Measurements from ENCODE around the gene ZFYVE27. TPM values are rescaled to one million over a fixed set of nuclear protein-coding genes. Genes with fewer than 3 reads are reported as not detected.

Gene ZFYVE27
- total RNA-seq, 4 donors from 2014 or later, result 17.9 to 27.1 (median 20.7) TPM

GRCh38 chr10:97737770-97738265 lies 890 bp downstream of the ZFYVE27 start:
- ATAC-seq (ENCODE audit: low FRiP score) (no peak), DNase-seq (ENCODE audit: low spot score) (no peak)
- TF ChIP-seq CTCF (IDR thresholded peaks at IDR 0.05), result no peak

- TF ChIP-seq CTCF (IDR thresholded peaks at IDR 0.05), result no peak
- ATAC-seq (ENCODE audit: low FRiP score), result no peak
Observed at GRCh38 chr10:97738616-97739015, 1.7 kb downstream of the ZFYVE27 start.

GRCh38 chr10:97740613-97741012 lies 3.7 kb downstream of the ZFYVE27 start:
- no peak for ATAC-seq (ENCODE audit: low FRiP score)
- DNase-seq (ENCODE audit: low spot score), result no peak
- TF ChIP-seq CTCF (IDR thresholded peaks at IDR 0.05), result no peak

More at GRCh38 chr10:97738616-97739015, 1.7 kb downstream of the ZFYVE27 start:
- DNase-seq (ENCODE audit: low spot score), result no peak

DNA sequence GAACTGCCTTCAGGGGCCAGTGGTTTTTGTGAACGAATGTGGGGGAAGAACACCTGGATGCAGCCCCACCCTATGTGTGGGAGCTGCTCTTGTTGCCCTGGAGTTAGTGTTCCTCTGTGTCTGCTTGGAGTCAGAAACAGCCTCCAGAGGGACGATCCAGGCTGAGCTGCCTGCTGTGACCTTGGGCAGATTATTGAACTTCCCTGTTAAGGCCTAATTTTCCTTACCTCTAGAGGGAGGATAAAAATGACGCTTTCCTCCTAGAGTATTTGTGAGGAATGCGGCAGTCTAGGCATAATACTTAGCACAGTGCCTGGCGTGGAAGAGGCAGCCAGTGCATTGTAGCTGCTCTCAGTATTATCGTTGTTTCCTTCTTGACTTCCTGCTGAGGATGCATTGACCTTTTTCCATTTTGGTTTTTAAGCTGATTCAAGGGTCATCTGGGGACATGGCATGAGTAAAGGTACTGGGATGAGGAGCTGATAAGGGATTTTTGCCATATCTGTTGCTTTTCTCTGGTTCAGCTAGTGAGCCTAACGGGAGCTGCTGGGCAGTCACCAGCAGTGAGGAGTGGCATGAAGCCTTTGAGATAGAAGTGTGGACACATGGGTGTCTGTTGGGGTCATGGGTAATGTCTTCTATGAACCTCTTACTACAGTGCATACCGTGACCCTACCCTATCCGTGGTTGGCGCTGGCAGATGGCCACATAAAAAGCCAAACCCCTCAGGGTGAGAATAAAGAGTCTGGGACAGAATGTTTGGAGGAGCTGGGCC lies 6.4 kb downstream of the ZFYVE27 start:
- peak; percentile 44 for ATAC-seq (ENCODE audit: low FRiP score)
- no peak for TF ChIP-seq CTCF (IDR thresholded peaks at IDR 0.05)
- no peak for DNase-seq (ENCODE audit: low spot score)

DNA sequence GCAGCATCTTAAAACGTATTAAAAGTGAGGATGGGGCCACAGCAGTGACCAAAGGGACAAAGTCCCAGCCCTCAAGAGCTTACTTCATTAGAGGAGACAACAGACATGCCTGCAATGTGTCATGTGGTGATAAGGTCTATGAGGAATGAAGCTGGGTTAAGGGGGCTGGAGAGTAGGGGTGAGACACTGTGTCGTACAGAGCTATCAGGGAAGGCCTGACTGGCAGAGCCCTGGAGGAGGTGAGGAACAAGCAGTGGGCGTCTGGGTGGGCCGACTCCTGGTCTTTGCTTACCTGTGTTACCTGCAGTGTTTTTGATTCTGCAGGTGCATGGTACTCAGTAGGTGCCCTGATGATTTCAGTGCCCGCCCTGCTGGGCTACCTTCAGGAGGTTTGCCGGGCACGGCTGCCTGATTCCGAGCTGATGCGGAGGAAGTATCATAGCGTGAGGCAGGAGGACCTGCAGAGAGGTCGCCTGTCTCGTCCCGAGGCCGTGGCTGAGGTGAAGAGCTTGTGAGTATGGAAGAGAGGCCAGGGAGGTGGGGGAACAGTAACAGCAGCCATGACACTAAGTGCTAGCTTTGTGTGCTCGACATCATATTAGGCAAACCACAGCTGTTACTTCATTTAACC lies 7.6 kb downstream of the ZFYVE27 start:
- ATAC-seq (ENCODE audit: low FRiP score) (no peak), DNase-seq (ENCODE audit: low spot score) (no peak)
- no peak for TF ChIP-seq CTCF (IDR thresholded peaks at IDR 0.05)

- DNase-seq (ENCODE audit: low spot score), result no peak
- ATAC-seq (ENCODE audit: low FRiP score), result no peak
- no peak for TF ChIP-seq CTCF (IDR thresholded peaks at IDR 0.05)
Observed at GRCh38 chr10:97747573-97747972, 10.6 kb downstream of the ZFYVE27 start.

Measured in omental fat pad (tissue), 4 donors.